Measurements from ENCODE around the gene DOC2A. TPM values are rescaled to one million over a fixed set of nuclear protein-coding genes. Genes with fewer than 3 reads are reported as not detected.

Gene DOC2A
- not detected in 2 replicates for total RNA-seq

GRCh38 chr16:30010844-30011713 is at the start of gene DOC2A:
Gene DOC2A, minus strand, starts transcription at chr16:30011027. Its CDS starts 805 bp downstream, at chr16:30010222.

GRCh38 chr16:30030841-30031413 is 20.1 kb upstream of the DOC2A start, which contains the start of gene TLCD3B:
Gene TLCD3B, minus strand, starts transcription at chr16:30031271. Its CDS starts 744 bp downstream, at chr16:30030527.

GRCh38 chr16:30022887-30023286 is 12.1 kb upstream of the DOC2A start, which contains the start of gene C16orf92:
Gene C16orf92, plus strand, starts transcription at chr16:30023198. Its CDS starts 143 bp downstream, at chr16:30023341.

GRCh38 chr16:29995911-29996765 is 14.7 kb downstream of the DOC2A start, which contains the start of gene INO80E:
Gene INO80E, plus strand, starts transcription at chr16:29996241. Its CDS starts 70 bp downstream, at chr16:29996311.

GRCh38 chr16:29995324-29995910 is 15.4 kb downstream of the DOC2A start, which contains the start of gene HIRIP3:
Gene HIRIP3, minus strand, starts transcription at chr16:29995617. Its CDS starts 12 bp downstream, at chr16:29995605.

GRCh38 chr16:29973384-29974246 is 37.2 kb downstream of the DOC2A start, which contains the start of gene TAOK2:
Gene TAOK2, plus strand, starts transcription at chr16:29973868. Its CDS starts 3,905 bp downstream, at chr16:29977773.

GRCh38 chr16:29961479-29962343 is 49.1 kb downstream of the DOC2A start, which contains the start of gene TMEM219:
Gene TMEM219, plus strand, starts transcription at chr16:29962079. Its CDS starts 1,065 bp downstream, at chr16:29963144.

Other genes with a start within 250 kb of the DOC2A start
- gene ZG16, start 232.8 kb downstream of the DOC2A start, total RNA-seq: not detected in 2 replicates
- gene KIF22, start 220.3 kb downstream of the DOC2A start, total RNA-seq: 13.0 and 13.5 TPM in 2 replicates
- gene MAZ, start 204.5 kb downstream of the DOC2A start, total RNA-seq: 95.2 and 108 TPM in 2 replicates
- gene PRRT2, start 198.8 kb downstream of the DOC2A start, total RNA-seq: 0.78 and 1.2 TPM in 2 replicates
- gene PAGR1, start 194.9 kb downstream of the DOC2A start, total RNA-seq: 25.6 and 29.2 TPM in 2 replicates
- 224 and 249 TPM in 2 replicates for gene MVP, start 190.6 kb downstream of the DOC2A start, total RNA-seq
- 102 and 110 TPM in 2 replicates for gene CDIPT, start 147.8 kb downstream of the DOC2A start, total RNA-seq
- gene SEZ6L2, start 111.5 kb downstream of the DOC2A start, total RNA-seq: 43.9 and 57.2 TPM in 2 replicates
- gene ASPHD1, start 110.5 kb downstream of the DOC2A start, total RNA-seq: 7.2 and 11.4 TPM in 2 replicates
- 5.7 and 9.7 TPM in 2 replicates for gene KCTD13, start 84.8 kb downstream of the DOC2A start, total RNA-seq
- gene TMEM219, start 48.9 kb downstream of the DOC2A start, total RNA-seq: 104 and 105 TPM in 2 replicates
- 32.1 and 33.8 TPM in 2 replicates for gene TAOK2, start 37.2 kb downstream of the DOC2A start, total RNA-seq
- gene HIRIP3, start 15.4 kb downstream of the DOC2A start, total RNA-seq: 6.9 and 9.7 TPM in 2 replicates
- 30.0 and 58.5 TPM in 2 replicates for gene INO80E, start 14.8 kb downstream of the DOC2A start, total RNA-seq
- not detected in 2 replicates for gene C16orf92, start 12.2 kb upstream of the DOC2A start, total RNA-seq
- gene TLCD3B, start 20.2 kb upstream of the DOC2A start, total RNA-seq: not detected in 2 replicates
- gene ALDOA, start 54.7 kb upstream of the DOC2A start, total RNA-seq: 1,739 and 1,751 TPM in 2 replicates
- 50.5 and 56.4 TPM in 2 replicates for gene PPP4C, start 65.0 kb upstream of the DOC2A start, total RNA-seq
- 0.37 TPM in 1 of 2 replicates, not detected in the other for gene TBX6, start 80.9 kb upstream of the DOC2A start, total RNA-seq
- 60.6 and 79.3 TPM in 2 replicates for gene YPEL3, start 85.2 kb upstream of the DOC2A start, total RNA-seq
- gene GDPD3, start 102.5 kb upstream of the DOC2A start, total RNA-seq: 0.64 and 1.00 TPM in 2 replicates
- 47.0 and 60.8 TPM in 2 replicates for gene MAPK3, start 112.2 kb upstream of the DOC2A start, total RNA-seq
- gene CORO1A, start 172.6 kb upstream of the DOC2A start, total RNA-seq: 0.15 and 1.3 TPM in 2 replicates
- gene BOLA2B, start 182.6 kb upstream of the DOC2A start, total RNA-seq: 53.6 and 86.3 TPM in 2 replicates
- 21.6 and 25.5 TPM in 2 replicates for gene SLX1A, start 182.8 kb upstream of the DOC2A start, total RNA-seq
- gene SULT1A3, start 188.2 kb upstream of the DOC2A start, total RNA-seq: 2.9 and 14.1 TPM in 2 replicates
- 1.7 and 2.1 TPM in 2 replicates for gene NPIPB13, start 237.5 kb upstream of the DOC2A start, total RNA-seq